HepG2 (cell line): ENCODE data around the gene SPRED2. TPM values are rescaled to one million over a fixed set of nuclear protein-coding genes. Genes with fewer than 3 reads are reported as not detected.

Experiments
- CEBPB ChIP-seq: IDR thresholded peaks from 2 replicates; pipeline ENCODE4 v1.6.1; 2011; ENCODE audit warnings: low read depth, low read length, improper control_type of control experiment, borderline replicate concordance
- HOXD1 ChIP-seq: sonication (generic); formaldehyde crosslinking; IDR thresholded peaks from 2 replicates; pipeline ENCODE4 v1.5.0; 2020; ENCODE audit warnings: missing genetic modification reagents
- IKZF1 ChIP-seq: fragments of 450-650 bp; IDR thresholded peaks from 2 replicates; pipeline ENCODE4 v1.7.1; 2016
- JUNB ChIP-seq: sonication (generic); formaldehyde crosslinking; IDR thresholded peaks from 2 replicates; pipeline ENCODE4 v1.8.0; 2022; ENCODE audit warnings: missing genetic modification reagents, mild to moderate bottlenecking, borderline replicate concordance
- KAT2B ChIP-seq: fragments of 150-350 bp; IDR thresholded peaks from 2 replicates; pipeline ENCODE4 v1.6.1; 2014; ENCODE audit warnings: low read depth, low read length, borderline replicate concordance
- MAFF ChIP-seq: IDR thresholded peaks from 2 replicates; pipeline ENCODE4 v1.6.1; 2011; ENCODE audit warnings: low read depth, low read length, improper control_type of control experiment
- MAZ ChIP-seq, 2 experiments: sonication (generic) in 1 of 2; formaldehyde crosslinking in 1 of 2; IDR thresholded peaks; 2 replicates each; pipeline versions ENCODE4 v1.5.0 to v1.6.1; 2012 to 2020; ENCODE audit warnings: low read depth in 2 of 2, mild to moderate bottlenecking in 2 of 2, borderline replicate concordance in 1 of 2, improper control_type of control experiment in 1 of 2, low read length in 1 of 2, missing genetic modification reagents in 1 of 2, moderate library complexity in 1 of 2
- SMARCC2 ChIP-seq: fragments of 450-650 bp; IDR thresholded peaks from 2 replicates; pipeline ENCODE4 v1.6.1; 2017; ENCODE audit warnings: antibody characterized with exemption, mild to moderate bottlenecking
- STAT5B ChIP-seq: sonication (generic); formaldehyde crosslinking; IDR thresholded peaks from 2 replicates; pipeline ENCODE4 v1.4.0; 2020; ENCODE audit warnings: missing genetic modification reagents
- ZNF263 ChIP-seq: sonication (generic); formaldehyde crosslinking; IDR thresholded peaks from 2 replicates; pipeline ENCODE4 v1.4.0; 2020; ENCODE audit warnings: missing genetic modification reagents
- ZNF570 ChIP-seq: sonication (generic); formaldehyde crosslinking; IDR thresholded peaks from 2 replicates; pipeline ENCODE4 v1.4.0; 2020; ENCODE audit warnings: mild to moderate bottlenecking, missing genetic modification reagents, borderline replicate concordance
- ZNF589 ChIP-seq: sonication (generic); formaldehyde crosslinking; conservative IDR thresholded peaks from 2 replicates; pipeline ENCODE4 v1.8.0; 2022; ENCODE audit warnings: mild to moderate bottlenecking, moderate library complexity, missing genetic modification reagents
- ZSCAN30 ChIP-seq: sonication (generic); formaldehyde crosslinking; IDR thresholded peaks from 2 replicates; pipeline ENCODE4 v1.5.0; 2020; ENCODE audit warnings: mild to moderate bottlenecking, missing genetic modification reagents
- polyA plus RNA-seq, 8 experiments: library from polyadenylated mRNA; depleted of rRNA in 3 of 8; stranded (reverse) in 7 of 8; unstranded in 1 of 8; fragments of >200 nt; fragmentation: Illumina TruSeq in 4 of 8; extraction: Trizol in 4 of 8; gene quantifications; 2 replicates each; pipeline versions ENCODE4 v1.2.1 to v1.2.3, GENCODE V29; 2011 to 2016; ENCODE audit warnings: low read depth in 4 of 8, missing spikeins in 1 of 8, mixed read lengths in 1 of 8; ENCODE audit not compliant: insufficient read depth in 1 of 8
- total RNA-seq, 5 experiments: library from RNA; depleted of rRNA; stranded (reverse); fragments of >200 nt; fragmentation: Illumina TruSeq; extraction: Trizol; gene quantifications; 2 replicates each; pipeline ENCODE4 v1.2.3, GENCODE V29; 2016; ENCODE audit warnings: low read depth in 1 of 5
- TF ChIP-seq, protein P1 (sequence below): sonication (generic); formaldehyde crosslinking; IDR thresholded peaks from 2 replicates; pipeline ENCODE4 v1.4.0; 2020; ENCODE audit warnings: mild to moderate bottlenecking, missing genetic modification reagents, borderline replicate concordance
- TF ChIP-seq, protein P2 (sequence below): IDR thresholded peaks from 2 replicates; pipeline ENCODE4 v1.6.1; 2012; ENCODE audit warnings: low read length, improper control_type of control experiment
- TF ChIP-seq, protein P3 (sequence below): sonication (generic); formaldehyde crosslinking; IDR thresholded peaks from 2 replicates; pipeline ENCODE4 v1.4.0; 2020; ENCODE audit warnings: missing genetic modification reagents, borderline replicate concordance
- TF ChIP-seq, protein P4 (sequence below): sonication (generic); formaldehyde crosslinking; IDR thresholded peaks from 2 replicates; pipeline ENCODE4 v1.8.1; 2023; ENCODE audit warnings: mild to moderate bottlenecking, missing genetic modification reagents
- TF ChIP-seq, protein P5 (sequence below): sonication (generic); formaldehyde crosslinking; IDR thresholded peaks from 2 replicates; pipeline ENCODE4 v1.8.1; 2023; ENCODE audit warnings: mild to moderate bottlenecking, missing genetic modification reagents

SPRED2 gene
- total and polyA plus RNA-seq, 2 of the 13 experiments (the other 11 are each of a cell fraction or from before 2014, with no cell fraction given): 13.0 to 37.0 TPM

DNA sequence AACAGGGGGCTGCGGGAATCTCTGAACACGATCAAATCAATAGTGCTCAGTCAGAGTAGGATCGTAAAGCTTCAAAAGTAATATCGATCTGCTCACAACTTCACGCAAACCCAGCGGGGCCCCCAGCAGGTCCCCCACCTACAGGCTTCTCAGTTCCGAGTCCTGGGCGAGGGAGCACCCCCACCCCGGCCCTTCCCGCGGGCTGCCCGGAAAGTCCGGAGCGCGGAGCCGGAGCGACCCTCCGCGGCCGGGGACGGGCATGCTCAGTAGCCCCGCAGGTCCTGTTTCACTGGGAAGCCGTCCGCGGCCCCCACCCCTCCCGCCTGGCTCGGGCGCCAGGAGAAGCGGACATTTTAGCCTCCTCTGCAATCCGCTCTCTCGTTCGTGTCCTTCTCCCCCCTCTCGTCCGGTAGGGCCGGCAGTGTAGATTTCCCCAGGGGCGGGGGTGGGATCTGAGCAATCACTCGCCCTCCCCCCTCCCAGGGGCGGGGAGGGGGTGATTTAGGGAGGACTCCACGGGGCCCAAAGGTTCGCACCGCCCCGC, 3.3 kb upstream of the SPRED2 start (continued):
- TF ChIP-seq, protein P1, sequence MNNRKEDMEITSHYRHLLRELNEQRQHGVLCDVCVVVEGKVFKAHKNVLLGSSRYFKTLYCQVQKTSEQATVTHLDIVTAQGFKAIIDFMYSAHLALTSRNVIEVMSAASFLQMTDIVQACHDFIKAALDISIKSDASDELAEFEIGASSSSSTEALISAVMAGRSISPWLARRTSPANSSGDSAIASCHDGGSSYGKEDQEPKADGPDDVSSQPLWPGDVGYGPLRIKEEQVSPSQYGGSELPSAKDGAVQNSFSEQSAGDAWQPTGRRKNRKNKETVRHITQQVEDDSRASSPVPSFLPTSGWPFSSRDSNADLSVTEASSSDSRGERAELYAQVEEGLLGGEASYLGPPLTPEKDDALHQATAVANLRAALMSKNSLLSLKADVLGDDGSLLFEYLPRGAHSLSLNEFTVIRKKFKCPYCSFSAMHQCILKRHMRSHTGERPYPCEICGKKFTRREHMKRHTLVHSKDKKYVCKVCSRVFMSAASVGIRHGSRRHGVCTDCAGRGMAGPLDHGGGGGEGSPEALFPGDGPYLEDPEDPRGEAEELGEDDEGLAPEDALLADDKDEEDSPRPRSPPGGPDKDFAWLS (CRISPR knock-in tag): peak; percentile 67; the same call in 1 of the 2 replicates
- TF ChIP-seq SMARCC2 (no peak), ZSCAN30 (CRISPR knock-in tag) (peak; percentile 11; the same call in 1 of the 2 replicates), ZNF570 (no peak), MAFF (no peak), ZNF589 (CRISPR knock-in tag) (peak; percentile 15; the same call in 1 of the 2 replicates), JUNB (CRISPR knock-in tag) (no peak), MAZ (IDR thresholded peaks at IDR 0.05; ENCODE audit: borderline replicate concordance, low read depth, low read length) (peak; percentile 99), MAZ (CRISPR knock-in tag; IDR thresholded peaks at IDR 0.05; ENCODE audit: low read depth) (peak; percentile 97), IKZF1 (no peak), ZNF263 (CRISPR knock-in tag) (peak; percentile 96), CEBPB (no peak), STAT5B (CRISPR knock-in tag) (no peak), HOXD1 (CRISPR knock-in tag) (peak; percentile 73), KAT2B (peak; percentile 87)
- TF ChIP-seq, protein P2, sequence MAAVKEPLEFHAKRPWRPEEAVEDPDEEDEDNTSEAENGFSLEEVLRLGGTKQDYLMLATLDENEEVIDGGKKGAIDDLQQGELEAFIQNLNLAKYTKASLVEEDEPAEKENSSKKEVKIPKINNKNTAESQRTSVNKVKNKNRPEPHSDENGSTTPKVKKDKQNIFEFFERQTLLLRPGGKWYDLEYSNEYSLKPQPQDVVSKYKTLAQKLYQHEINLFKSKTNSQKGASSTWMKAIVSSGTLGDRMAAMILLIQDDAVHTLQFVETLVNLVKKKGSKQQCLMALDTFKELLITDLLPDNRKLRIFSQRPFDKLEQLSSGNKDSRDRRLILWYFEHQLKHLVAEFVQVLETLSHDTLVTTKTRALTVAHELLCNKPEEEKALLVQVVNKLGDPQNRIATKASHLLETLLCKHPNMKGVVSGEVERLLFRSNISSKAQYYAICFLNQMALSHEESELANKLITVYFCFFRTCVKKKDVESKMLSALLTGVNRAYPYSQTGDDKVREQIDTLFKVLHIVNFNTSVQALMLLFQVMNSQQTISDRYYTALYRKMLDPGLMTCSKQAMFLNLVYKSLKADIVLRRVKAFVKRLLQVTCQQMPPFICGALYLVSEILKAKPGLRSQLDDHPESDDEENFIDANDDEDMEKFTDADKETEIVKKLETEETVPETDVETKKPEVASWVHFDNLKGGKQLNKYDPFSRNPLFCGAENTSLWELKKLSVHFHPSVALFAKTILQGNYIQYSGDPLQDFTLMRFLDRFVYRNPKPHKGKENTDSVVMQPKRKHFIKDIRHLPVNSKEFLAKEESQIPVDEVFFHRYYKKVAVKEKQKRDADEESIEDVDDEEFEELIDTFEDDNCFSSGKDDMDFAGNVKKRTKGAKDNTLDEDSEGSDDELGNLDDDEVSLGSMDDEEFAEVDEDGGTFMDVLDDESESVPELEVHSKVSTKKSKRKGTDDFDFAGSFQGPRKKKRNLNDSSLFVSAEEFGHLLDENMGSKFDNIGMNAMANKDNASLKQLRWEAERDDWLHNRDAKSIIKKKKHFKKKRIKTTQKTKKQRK: no peak
- TF ChIP-seq, protein P3, sequence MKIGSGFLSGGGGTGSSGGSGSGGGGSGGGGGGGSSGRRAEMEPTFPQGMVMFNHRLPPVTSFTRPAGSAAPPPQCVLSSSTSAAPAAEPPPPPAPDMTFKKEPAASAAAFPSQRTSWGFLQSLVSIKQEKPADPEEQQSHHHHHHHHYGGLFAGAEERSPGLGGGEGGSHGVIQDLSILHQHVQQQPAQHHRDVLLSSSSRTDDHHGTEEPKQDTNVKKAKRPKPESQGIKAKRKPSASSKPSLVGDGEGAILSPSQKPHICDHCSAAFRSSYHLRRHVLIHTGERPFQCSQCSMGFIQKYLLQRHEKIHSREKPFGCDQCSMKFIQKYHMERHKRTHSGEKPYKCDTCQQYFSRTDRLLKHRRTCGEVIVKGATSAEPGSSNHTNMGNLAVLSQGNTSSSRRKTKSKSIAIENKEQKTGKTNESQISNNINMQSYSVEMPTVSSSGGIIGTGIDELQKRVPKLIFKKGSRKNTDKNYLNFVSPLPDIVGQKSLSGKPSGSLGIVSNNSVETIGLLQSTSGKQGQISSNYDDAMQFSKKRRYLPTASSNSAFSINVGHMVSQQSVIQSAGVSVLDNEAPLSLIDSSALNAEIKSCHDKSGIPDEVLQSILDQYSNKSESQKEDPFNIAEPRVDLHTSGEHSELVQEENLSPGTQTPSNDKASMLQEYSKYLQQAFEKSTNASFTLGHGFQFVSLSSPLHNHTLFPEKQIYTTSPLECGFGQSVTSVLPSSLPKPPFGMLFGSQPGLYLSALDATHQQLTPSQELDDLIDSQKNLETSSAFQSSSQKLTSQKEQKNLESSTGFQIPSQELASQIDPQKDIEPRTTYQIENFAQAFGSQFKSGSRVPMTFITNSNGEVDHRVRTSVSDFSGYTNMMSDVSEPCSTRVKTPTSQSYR (CRISPR knock-in tag): peak; percentile 81; the same call in 1 of the 2 replicates
- TF ChIP-seq, protein P4, sequence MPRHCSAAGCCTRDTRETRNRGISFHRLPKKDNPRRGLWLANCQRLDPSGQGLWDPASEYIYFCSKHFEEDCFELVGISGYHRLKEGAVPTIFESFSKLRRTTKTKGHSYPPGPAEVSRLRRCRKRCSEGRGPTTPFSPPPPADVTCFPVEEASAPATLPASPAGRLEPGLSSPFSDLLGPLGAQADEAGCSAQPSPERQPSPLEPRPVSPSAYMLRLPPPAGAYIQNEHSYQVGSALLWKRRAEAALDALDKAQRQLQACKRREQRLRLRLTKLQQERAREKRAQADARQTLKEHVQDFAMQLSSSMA (CRISPR knock-in tag): no peak
- TF ChIP-seq, protein P5, sequence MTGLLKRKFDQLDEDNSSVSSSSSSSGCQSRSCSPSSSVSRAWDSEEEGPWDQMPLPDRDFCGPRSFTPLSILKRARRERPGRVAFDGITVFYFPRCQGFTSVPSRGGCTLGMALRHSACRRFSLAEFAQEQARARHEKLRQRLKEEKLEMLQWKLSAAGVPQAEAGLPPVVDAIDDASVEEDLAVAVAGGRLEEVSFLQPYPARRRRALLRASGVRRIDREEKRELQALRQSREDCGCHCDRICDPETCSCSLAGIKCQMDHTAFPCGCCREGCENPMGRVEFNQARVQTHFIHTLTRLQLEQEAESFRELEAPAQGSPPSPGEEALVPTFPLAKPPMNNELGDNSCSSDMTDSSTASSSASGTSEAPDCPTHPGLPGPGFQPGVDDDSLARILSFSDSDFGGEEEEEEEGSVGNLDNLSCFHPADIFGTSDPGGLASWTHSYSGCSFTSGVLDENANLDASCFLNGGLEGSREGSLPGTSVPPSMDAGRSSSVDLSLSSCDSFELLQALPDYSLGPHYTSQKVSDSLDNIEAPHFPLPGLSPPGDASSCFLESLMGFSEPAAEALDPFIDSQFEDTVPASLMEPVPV (CRISPR knock-in tag): peak; percentile 75
